CD4-positive, alpha-beta T cell treated with Interleukin-15 for 1 hour (primary cell): ENCODE data around the gene CCDC38.
A peak's percentile ranks its signal among the peaks of the same experiment; 100 is the strongest.

Experiments
- DNase-seq: peaks from one replicate; pipeline ENCODE4 v3.0.0-alpha.2; 2020

Gene CCDC38

DNA sequence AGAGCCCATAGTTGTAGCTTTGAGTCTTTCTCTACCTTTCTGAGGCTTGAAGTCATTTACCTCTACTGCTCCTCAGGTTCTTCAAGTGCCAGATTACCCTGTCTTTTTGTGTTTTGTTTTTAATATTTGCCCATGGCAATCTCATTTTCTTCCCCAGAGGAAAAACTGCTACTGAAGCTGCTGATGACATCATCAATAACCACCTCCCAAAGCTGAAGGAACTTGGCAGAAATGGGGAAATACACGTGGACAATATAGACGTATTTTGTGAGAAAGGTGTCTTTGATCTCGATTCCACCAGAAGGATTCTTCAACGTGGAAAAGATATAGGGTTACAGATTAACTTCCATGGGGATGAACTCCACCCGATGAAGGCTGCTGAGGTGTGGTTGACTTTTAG, 17.8 kb upstream of the CCDC38 start:
- DNase-seq: no peak

DNA sequence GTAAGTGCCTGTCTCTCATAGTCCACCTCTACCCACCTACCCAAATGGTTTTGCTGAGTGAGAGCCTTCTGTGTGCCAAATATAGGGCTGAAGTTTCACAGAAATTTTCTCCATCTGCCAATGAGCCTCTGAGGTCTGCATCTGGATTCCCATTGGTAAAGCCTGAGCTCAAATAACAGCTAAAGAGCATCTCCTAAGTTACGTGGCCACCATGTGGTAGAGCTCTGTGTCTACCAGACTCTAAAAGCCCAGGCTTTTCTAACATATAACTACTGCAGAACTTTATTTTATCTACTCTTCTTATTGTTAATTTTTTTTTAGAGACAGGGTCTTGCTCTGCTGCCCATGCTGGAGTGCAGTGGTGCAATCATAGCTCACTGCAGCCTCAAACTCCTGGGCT, 16.7 kb upstream of the CCDC38 start:
- no peak for DNase-seq

DNA sequence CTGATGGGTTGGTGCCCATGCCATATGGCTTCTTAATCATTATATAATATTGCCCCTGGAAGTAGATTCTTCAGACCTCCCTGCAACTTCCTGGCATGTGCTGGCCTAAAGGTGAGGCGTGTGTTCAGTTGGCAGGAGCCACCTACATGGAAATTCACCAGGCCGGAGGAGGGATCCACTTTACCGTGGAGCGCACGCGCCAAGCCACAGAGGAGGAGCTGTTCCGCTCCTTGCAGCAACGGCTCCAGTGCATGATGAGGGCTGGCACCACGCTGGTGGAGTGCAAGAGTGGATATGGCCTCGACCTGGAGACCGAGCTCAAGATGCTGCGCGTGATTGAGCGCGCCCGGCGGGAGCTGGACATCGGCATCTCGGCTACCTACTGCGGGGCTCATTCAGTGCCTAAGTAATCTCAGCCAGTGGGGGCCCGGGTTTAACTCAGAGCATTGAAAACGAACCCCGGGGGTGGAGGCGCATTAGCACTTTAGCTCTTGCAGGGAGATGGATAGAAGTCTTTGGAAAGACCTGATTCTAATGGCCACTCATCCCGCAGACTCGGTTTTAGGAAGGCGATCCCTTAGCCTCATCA, 14.2 kb upstream of the CCDC38 start:
- no peak for DNase-seq

DNA sequence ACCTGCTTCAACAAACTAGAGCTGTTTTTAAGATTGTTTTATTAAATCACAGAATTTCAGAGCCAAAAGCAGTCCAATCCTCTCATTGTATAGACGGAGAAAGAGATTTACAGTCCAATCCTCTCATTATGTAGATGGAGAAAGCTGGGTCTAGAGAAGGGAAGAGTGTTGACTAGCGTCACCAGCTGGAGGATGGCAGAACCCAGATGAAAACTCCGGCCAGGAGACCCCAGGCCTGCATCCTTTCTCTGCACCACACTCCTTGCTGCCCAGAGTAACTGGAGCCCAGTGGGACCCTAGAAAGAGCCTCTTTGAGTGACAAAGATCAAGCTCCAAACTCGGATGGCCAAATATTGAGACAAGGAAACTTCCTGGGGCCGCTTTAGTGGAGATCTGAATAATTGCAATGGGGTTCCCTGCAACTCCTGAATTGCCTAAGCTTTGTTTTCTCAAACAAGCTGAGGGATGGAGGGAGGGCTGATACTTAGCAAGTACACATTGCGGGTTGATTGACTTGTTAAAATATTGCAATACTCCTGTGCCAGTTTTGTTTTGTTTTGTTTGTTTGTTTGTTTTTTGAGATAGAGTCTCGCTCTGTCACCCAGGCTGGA, 13.2 kb upstream of the CCDC38 start:
- no peak for DNase-seq

DNA sequence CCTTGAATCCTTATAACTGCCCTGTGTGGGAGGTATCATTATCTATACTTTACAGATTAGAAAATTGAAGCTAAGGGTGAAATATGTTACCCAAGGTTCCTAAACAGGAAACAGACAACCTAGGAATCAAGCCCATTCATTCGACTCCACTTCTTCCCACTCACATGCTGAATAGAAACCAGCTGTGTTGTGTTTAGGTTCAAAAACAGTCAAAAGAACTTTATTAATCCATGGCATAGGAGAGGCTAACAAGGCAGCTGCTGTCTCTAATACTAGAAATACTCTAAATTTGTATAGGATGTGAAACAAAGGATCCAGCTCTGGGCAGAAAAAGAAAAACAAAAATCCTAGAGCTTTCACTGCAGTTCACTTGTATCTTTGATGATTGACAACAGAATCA, 10.6 kb upstream of the CCDC38 start:
- no peak for DNase-seq

DNA sequence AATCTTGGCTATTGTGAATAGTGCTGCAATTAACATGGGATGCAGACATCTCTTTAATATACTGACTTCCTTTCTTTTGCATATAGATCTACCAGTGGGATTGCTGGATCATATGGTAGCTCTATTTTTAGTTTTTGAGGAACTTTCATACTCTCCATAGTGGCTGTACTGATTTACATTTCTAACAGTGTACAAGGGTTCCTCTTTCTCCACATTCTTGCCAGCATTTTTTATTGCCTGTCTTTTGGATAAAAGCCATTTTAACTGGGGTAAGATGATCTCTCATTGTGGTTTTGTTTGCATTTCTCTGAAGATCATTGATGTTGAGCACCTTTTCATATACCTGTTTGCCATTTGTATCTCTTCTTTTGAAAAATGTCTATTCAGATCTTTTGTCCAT, 9.1 kb upstream of the CCDC38 start:
- no peak for DNase-seq

DNA sequence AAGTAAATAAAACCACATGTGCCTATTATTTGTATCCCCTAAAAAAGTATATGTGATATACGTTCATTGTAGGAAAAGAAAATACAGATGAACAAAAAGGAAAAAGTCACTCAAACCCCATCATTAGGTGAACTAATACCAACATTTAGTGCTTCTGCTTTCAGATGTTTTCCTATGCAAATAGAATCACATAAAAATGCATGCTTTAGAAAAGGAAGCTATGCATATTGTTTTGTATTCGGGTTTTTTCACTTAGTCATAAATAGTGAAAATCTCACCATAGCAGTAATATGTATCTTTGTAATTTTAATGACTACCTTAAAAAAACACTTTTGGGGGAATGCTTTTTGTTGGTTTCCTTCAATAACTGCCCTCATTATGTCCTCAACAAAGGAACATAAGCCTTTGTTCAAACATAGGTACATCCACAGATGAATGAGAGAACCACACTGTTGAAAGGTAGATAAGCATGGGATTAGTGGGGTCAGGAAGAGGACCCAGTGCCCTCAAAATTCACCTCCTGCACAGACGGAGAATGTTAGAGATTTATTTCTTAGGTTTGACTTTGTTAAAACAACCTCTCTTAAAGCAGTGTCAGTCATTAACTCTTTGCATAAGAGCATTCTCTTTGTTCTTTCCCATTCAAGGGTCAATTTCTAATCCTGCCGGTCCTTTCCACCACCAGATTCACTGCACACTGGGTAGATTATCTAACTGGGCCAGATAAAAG, 7.2 kb upstream of the CCDC38 start:
- no peak for DNase-seq

DNA sequence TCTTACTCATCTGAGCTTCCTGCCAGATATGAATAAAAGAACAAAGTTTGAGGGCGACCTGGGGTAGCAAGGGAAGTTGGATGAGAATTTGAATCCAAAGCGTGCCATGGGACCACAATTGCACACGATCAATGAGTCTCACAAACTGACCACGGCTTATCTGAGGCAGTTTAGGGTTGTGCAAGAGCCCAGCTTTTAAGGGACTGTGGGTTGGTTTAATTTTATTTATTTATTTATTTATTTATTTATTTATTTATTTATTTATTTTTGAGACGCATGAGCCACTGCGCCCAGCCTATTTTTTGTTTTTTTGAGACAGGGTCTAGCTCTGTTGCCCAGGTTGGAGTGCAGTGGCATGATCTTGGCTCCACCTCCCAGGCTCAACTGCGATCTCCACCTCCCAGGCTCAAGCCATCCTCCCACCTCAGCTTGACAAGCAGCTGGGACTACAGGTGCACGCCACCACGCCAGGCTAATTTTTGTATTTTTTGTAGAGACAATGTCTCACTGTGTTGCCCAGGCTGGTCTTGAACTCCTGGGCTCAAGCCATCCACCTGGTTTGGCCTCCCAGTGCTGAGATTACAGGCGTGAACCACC, 1.8 kb upstream of the CCDC38 start:
- no peak for DNase-seq

DNA sequence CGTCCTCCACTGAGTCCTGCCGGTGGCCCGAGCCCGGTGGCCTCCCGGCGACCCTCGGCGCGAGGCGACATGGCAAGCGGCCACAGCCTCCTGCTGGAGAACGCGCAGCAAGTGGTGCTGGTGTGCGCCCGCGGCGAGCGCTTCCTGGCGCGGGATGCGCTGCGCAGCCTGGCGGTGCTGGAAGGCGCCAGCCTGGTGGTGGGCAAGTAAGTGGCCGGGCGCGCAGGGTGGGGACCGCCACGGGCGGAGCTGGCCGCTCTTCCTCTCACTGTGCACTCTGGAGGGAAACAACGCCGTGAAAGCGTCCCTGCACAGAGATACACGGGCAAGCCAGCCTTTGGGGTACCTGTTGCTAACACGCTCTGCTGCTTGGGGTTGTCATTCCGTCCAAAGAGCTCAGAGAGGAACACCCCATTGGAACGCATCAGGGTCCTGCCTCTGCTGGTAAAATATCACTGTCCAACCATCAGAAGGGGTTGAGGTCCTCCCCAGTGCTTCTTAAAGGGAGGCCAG, 972 bp upstream of the CCDC38 start, which contains the start of gene AMDHD1:
TSS of gene AMDHD1 (plus strand) at position 2 of the 513 bp plus-strand sequence. CDS start at position 70, 68 bp downstream.
- DNase-seq: peak; percentile 43

DNA sequence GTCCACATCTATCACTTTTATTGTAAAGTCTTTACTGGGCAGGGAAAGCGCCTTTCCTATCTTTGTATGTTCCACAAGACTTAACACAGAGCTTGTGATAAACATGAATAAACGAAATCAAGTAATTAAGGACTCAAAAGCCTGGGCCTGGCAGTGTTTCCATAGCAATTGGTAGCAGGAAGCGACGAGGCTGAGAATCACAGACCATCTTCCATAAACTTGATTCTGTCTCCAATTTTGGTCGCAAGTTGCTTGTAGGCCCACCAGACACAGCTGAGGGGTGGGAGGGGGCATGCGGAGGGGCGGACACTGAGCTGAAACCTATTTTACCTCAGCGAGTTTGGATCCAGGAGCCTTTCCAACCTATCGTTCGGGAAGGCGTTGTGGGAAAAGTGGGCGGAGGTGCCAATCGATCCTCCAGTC, 302 bp downstream of the CCDC38 start:
- no peak for DNase-seq

DNA sequence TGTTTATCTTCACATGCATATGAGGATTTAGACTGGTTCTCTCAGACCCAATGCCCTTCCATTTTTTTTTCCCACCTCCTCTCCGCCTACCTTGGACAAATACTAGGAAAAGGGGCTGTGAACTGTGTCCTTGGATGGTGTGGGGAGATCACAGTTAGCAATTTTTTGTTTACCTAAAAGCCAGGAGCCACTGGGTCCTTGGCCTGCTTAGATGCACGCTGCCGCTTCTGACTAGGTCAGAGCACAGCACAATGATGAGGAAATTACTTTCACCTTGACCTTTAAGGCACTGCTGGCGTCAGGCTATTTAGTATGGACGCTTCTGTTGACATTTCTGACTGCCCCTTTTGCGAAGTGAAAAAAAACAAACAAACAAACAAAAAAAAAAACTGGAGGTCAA, 1.9 kb downstream of the CCDC38 start:
- no peak for DNase-seq

DNA sequence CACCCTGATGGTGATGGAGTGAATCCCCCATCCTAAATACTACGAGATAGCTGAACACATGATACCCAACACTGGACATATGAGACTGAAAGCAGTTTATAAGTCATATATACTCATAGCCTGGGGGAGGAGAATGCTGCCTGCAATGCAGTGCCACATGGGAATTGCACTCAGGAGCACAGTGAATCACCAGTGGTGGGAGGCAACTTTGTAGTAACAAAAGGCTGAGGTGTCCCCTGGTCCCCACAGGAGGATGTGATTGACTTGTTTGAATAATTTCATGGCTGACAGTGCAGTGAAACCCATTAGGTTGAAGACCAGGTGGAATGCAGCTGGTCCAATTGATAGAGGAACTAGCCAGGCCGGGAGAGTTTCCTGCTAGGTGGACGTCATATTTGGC, 20.2 kb downstream of the CCDC38 start:
- no peak for DNase-seq

DNA sequence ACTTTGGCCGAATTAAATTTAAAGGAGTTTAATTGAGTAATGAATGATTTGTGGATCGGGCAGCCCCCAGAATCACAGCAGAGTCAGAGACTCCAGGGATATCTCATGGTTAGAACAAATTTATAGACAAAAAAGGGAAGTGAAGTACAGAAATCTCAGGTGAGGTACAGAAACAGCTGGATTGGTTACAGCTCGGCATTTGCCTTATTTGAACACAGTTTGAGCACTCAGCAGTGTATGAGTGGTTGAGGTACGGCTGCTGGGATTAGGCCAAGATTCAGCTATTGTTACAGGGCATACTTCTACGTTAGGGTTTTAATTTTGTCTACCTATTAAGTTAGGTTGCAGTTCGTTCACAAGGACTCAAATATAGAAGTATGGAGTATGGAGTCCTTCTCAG, 23.3 kb downstream of the CCDC38 start:
- DNase-seq: no peak

DNA sequence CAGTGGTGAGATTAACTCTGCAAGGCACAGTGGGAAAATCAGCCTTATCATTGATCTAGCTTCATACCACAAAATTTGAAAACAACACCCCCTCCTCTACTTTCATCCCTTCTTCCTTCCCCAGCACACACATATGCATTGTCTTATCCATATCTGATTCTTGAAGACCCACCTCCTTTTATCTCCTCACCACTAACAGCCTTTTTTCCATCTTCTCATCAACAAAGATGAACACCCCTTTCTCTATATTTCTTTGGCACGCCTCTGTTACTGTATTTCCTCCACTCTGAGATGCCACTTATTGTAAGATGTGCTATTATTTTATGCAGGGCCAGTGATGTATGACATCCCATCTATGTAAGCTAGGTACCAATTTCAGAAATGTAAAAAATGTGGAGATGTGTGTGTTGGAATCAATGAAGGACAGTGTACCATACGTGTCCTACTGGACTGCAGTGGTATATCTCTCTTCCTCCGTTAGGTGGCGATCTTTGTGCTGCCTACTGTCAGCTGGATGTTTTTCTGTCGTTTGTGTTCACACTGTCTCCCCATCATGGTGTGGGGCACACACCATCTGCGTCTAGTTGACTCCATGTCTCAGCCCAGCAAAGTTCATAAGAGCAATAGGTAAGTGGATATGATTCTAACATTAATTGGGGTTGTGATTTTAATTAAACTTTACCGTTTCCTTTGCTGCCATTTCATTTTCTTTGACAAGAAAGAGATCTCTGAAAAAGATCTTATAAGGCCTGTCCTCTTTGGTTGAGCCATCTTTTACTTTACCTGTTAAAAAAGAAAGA, 24.0 kb downstream of the CCDC38 start:
- DNase-seq: peak; percentile 41

DNA sequence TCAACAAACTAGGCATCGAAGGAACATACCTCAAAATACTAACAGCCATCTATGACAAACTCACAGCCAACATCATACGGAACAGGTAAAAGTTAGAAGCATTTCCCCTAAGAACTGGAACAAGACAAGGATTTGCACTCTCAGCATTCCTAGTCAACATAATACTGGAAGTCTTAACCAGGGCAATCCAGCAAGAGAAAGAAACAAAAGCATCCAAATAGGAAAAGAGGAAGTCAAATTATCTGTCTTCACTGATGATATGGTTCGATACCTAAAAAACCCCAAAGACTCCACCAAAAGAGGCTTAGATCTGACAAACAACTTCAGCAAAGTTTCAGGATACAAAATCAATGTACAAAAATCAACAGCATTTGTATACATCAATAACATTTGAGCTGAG, 32.5 kb downstream of the CCDC38 start:
- DNase-seq: no peak

DNA sequence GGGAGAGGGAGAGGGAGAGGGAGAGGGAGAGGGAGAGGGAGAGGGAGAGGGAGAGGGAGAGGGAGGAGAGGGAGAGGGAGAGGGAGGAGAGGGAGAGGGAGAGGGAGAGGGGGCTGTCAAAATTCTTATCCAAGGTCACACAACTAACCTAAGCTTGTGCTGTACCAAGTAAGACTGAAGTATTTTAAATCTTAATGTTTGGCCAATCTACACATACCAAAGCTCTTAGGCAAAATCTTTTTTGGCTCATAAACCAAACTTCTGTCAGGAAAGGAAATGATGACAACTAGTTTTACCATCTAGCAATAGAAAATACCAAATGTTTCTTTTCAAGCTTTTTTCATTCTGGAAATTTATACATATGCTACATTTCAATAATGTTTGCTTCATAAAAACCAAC, 33.8 kb downstream of the CCDC38 start:
- no peak for DNase-seq

DNA sequence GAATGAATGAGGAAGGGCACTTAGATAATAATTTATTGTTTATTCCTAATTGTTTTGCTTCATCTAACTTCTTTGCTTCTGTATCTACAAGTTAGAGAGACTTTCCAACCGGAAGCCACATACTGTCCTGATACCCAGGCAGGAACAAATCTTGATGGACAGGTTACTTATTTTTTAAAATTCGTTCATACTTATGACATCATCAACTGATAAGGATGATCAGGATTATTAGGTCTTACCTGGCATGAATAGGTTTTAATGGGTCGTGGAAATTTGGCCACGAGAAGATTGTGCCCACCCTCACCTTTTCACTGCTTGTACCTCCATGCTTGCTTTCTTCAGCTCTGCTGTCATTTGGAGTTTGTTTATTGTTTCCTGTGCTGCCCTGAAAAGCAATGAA, 44.3 kb downstream of the CCDC38 start:
- DNase-seq: no peak

DNA sequence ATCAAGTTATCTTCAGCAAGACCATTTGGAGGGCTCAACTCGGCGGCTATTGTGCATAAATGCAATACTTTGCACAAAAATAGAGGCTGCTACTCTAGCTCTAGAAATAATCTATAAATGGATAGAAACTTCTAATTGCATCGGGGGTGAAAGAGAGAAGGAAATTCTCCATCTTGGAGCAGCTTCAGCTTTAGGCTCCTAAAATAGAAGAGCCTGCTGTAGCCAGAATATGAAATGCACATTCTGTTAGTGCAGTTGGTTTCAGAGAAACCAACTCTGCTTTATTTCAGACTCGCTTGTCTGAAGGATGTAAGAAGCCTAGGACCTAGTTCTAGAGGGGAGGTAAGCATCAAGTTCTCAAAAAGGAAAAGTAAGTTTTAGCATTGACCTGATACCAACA, 45.6 kb downstream of the CCDC38 start:
- no peak for DNase-seq

DNA sequence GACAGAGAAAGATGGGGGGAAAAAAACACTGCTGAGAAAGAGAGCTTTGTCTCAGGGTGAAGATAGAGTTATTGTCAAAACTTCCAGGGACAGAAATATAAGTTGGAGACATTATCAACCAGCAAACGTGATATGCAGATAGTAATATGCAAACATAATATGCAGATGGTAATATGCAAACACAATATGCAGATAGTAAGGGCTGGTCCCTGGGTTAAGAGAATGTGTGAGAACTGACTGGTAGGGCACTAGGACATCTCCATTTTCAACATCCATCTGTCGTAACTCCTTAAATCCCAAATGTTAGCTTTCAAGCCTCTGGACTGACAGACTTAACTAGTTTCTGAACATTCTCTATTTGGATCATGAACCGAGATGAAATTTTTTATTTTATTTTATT, 51.5 kb downstream of the CCDC38 start:
- DNase-seq: no peak

DNA sequence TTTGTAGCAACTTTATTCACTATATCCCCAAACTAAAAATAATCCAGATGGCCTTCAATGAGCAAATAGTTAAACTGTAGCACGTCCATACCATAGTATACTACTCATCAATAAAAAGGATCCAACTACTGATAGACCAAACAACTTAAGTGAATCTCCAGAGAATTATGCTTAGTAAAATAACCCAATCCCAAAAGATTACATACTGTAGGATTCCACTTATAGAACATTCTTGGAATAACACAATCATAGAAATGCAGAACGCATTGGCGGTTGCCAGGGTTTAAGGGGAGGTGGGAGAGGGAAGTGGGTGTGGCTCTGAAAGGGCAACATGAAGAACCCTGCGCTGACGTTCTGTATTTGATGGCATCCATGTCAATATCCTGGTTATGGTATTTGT, 55.1 kb downstream of the CCDC38 start:
- DNase-seq: no peak

DNA sequence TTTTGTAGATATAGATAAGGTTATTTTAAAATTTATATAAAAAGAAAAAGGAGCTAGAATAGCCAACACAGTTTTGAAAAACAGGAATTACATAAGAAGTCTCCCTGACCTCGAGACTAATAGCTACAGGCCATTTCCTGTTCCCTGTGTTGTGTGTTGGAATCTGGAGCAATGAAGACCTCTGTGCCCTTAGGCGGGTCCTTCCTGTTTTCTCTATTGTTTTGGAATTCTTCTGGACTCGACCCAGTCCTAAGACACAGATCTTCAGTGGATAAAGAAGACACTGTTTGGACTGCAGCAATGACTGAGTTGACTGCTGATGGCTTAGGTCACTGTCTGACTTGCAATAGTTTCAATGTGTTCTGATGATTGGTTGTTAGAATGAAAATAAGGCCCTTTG, 57.4 kb downstream of the CCDC38 start:
- no peak for DNase-seq

DNA sequence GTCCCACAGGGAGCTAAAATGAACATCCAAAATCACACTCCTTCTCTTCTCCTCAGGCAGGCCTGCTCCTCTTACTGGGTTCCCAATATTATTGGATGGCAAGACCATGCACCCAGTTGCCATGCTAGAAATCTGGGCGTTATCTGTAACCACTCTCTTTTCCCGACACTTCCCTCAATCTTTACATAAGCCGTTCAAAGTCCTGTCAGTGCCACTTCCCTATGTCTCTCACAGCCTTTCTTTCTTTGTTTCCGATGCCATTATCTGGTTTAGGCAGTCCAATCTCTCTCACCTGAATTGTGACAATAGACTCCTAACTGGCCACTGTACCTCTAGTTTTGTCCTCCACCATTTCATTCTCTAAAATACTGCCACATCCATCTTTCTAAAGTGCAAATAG, 59.5 kb downstream of the CCDC38 start:
- no peak for DNase-seq

DNA sequence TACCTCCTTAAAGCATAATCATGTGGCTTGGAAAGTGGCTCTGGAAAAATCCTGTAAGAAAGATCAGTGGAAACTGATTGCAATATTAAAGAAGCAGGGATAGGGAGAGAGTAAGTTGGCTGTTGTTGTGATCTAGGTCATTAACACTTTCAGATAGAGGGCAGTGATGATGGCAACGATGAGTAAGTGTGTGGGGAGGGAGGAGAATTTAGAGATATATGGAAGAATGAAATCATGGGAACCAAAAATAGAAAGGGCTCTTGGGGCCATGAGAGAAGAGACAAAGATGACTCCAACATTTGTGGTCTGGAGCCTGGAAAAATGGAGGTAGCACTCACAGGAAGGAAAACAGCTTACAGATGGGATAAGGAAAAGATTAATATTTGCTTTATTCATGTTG, 60.3 kb downstream of the CCDC38 start:
- no peak for DNase-seq
